PC-3 (cell line): ENCODE data around the gene FIZ1. TPM values are rescaled to one million over a fixed set of nuclear protein-coding genes. Genes with fewer than 3 reads are reported as not detected.

Experiments
- ATAC-seq: fragments of 200-7000 bp; cut with Tn5 transposase; 2 replicates; pipeline ENCODE4 v1.9.1; 2020; ENCODE audit warnings: mild to moderate bottlenecking, moderate library complexity
- BruUV-seq: library from RNA; stranded (reverse); fragments of 400-500 nt; replicated peaks from 2 replicates; lab custom pipeline; 2021; lab: Mats Ljungman, UMichigan
- CTCF ChIA-PET: fragments of 300-600 bp; sonication (Branson Sonifier 250); formaldehyde crosslinking; loops from one replicate; lab custom pipeline; 2022; ENCODE audit warnings: antibody characterized with exemption; lab: Charles Lee
- POLR2A ChIA-PET: fragments of 300-600 bp; sonication (Branson Sonifier 250); formaldehyde crosslinking; loops from one replicate; lab custom pipeline; 2022; ENCODE audit warnings: antibody characterized with exemption; ENCODE audit not compliant: unreplicated experiment; lab: Charles Lee
- DNase-seq: peaks from one replicate; pipeline ENCODE4 v3.0.0-alpha.2; 2015
- H2AFZ ChIP-seq: fragments of 300-600 bp; sonication (generic); 2 replicates; pipeline ENCODE4 v1.6.0; 2016; ENCODE audit warnings: antibody characterized with exemption, low read length
- H3F3A ChIP-seq: fragments of 300-600 bp; sonication (generic); one replicate; pipeline ENCODE4 v1.6.0; 2017; ENCODE audit warnings: antibody characterized with exemption, low read length, control low read depth, mild to moderate bottlenecking; ENCODE audit not compliant: unreplicated experiment
- H3K27ac ChIP-seq: fragments of 300-600 bp; sonication (generic); 2 replicates; pipeline ENCODE4 v1.5.1; 2016; ENCODE audit warnings: mild to moderate bottlenecking, low read length
- H3K27me3 ChIP-seq: fragments of 300-600 bp; sonication (generic); 2 replicates; pipeline ENCODE4 v1.6.1; 2016; ENCODE audit warnings: low read length, mixed read lengths
- H3K36me3 ChIP-seq: fragments of 300-600 bp; sonication (generic); 2 replicates; pipeline ENCODE4 v1.6.1; 2016; ENCODE audit warnings: low read depth, mixed run types, low read length, mixed read lengths
- H3K4me1 ChIP-seq: fragments of 300-600 bp; sonication (generic); 2 replicates; pipeline ENCODE4 v1.5.1; 2016; ENCODE audit warnings: low read length; ENCODE audit not compliant: insufficient read depth
- H3K4me2 ChIP-seq: fragments of 300-600 bp; sonication (generic); 2 replicates; pipeline ENCODE4 v1.6.0; 2016; ENCODE audit warnings: low read length
- H3K4me3 ChIP-seq: fragments of 300-600 bp; sonication (generic); 2 replicates; pipeline ENCODE4 v1.5.1; 2016; ENCODE audit warnings: mild to moderate bottlenecking, low read length, mixed read lengths
- H3K79me2 ChIP-seq: fragments of 300-600 bp; sonication (generic); 2 replicates; pipeline ENCODE4 v1.6.1; 2017; ENCODE audit warnings: low read length, mixed read lengths
- H3K9ac ChIP-seq: fragments of 300-600 bp; sonication (generic); 2 replicates; pipeline ENCODE4 v1.6.0; 2016; ENCODE audit warnings: mild to moderate bottlenecking, low read length
- H3K9me2 ChIP-seq: fragments of 300-600 bp; sonication (generic); replicated peaks from 2 replicates; pipeline ENCODE4 v1.6.1; 2016; ENCODE audit warnings: mixed run types, low read length, mixed read lengths
- H3K9me3 ChIP-seq: fragments of 300-600 bp; sonication (generic); 2 replicates; pipeline ENCODE4 v1.6.1; 2016; ENCODE audit warnings: low read length, mixed read lengths
- H4K20me1 ChIP-seq: fragments of 300-600 bp; sonication (generic); 2 replicates; pipeline ENCODE4 v1.6.1; 2016; ENCODE audit warnings: low read length, mixed read lengths
- EZH2 ChIP-seq: fragments of 300-600 bp; sonication (generic); IDR thresholded peaks from one replicate; pipeline ENCODE4 v1.6.1; 2017; ENCODE audit warnings: antibody characterized with exemption, mild to moderate bottlenecking, low read length; ENCODE audit not compliant: unreplicated experiment
- EZH2phosphoT487 ChIP-seq: fragments of 300-600 bp; sonication (generic); IDR thresholded peaks from 2 replicates; pipeline ENCODE4 v1.6.1; 2018; ENCODE audit warnings: mild to moderate bottlenecking, antibody characterized with exemption, low read length, borderline replicate concordance
- intact Hi-C: fragments of 100-400 bp; cut with micrococcal nuclease; formaldehyde crosslinking; loops from 2 replicates; pipeline ENCODE4 v1.9.0; 2023
- total RNA-seq: library from RNA; depleted of rRNA; stranded (reverse); fragments of >200 nt; gene quantifications from 2 replicates; pipeline ENCODE4 v1.2.3, GENCODE V29; 2014
- TF ChIP-seq, protein P1 (sequence below): fragments of 300-600 bp; sonication (generic); conservative IDR thresholded peaks from 2 replicates; pipeline ENCODE4 v1.5.1; 2017; ENCODE audit warnings: antibody characterized with exemption, low read depth, mild to moderate bottlenecking, low read length

The FIZ1 gene
- total RNA-seq, 1 experiment from 2014 or later = 11.7 TPM

DNA sequence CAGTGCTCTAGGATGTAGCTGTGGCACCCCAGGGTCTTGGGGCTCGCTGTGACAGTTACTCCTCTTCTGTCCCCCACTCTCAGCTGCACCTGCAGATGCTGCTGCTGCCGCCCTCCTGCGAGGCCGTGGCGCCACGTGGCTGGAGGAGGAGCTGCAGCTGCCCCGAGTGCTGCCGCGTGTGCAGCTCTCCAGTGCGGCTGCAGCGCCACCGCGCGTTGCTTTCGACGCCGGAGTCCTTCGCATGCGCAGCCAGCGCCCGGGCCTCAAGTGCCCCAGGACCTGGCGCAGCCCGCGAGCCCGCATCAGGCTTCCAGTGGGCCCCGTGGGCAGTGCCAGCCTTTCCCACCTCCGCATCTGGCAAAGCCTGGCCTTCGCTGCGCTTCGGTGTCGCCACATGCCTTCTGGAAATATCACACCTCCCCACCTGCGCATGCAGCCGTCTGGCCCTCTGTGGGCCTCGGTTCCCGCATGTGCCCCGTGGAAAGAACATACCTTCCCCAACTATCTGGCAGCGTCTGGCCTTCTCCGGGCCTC lies 40.8 kb upstream of the FIZ1 start:
- TF ChIP-seq, protein P1, sequence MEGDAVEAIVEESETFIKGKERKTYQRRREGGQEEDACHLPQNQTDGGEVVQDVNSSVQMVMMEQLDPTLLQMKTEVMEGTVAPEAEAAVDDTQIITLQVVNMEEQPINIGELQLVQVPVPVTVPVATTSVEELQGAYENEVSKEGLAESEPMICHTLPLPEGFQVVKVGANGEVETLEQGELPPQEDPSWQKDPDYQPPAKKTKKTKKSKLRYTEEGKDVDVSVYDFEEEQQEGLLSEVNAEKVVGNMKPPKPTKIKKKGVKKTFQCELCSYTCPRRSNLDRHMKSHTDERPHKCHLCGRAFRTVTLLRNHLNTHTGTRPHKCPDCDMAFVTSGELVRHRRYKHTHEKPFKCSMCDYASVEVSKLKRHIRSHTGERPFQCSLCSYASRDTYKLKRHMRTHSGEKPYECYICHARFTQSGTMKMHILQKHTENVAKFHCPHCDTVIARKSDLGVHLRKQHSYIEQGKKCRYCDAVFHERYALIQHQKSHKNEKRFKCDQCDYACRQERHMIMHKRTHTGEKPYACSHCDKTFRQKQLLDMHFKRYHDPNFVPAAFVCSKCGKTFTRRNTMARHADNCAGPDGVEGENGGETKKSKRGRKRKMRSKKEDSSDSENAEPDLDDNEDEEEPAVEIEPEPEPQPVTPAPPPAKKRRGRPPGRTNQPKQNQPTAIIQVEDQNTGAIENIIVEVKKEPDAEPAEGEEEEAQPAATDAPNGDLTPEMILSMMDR = peak; percentile 35; the same call in 1 of the 2 replicates
- TF ChIP-seq EZH2phosphoT487 = no peak
- ChIA-PET POLR2A (no interaction called here), CTCF (no interaction called here)
- intact Hi-C loops = loop anchor here (2.0 kb wide), 1 partner anchor 41 kb away; the partner anchor contains the start of gene FIZ1
- Histone ChIP-seq H2AFZ (peak overlapping the region; percentile 94), H3K4me1 (peaks cover 41% of the 10 kb centered on the region), H3K4me2 (peak overlapping the region; percentile 85), H3K9me3 (no peaks in the 10 kb centered on the region), H3K27ac (peak overlapping the region; percentile 62), H3K27me3 (no peaks in the 10 kb centered on the region), H3K36me3 (peaks cover 8% of the 10 kb centered on the region), H3K9me2 (no peaks in the 10 kb centered on the region), H3K4me3 (peak overlapping the region; percentile 96), H3F3A (peaks cover 4% of the 10 kb centered on the region), H3K79me2 (peaks cover 87% of the 10 kb centered on the region), H3K9ac (peak overlapping the region; percentile 95), H4K20me1 (no peaks in the 10 kb centered on the region)
- DNase-seq (no peak), ATAC-seq (no peak)
- TSS peak; percentile 46 for BruUV-seq

DNA sequence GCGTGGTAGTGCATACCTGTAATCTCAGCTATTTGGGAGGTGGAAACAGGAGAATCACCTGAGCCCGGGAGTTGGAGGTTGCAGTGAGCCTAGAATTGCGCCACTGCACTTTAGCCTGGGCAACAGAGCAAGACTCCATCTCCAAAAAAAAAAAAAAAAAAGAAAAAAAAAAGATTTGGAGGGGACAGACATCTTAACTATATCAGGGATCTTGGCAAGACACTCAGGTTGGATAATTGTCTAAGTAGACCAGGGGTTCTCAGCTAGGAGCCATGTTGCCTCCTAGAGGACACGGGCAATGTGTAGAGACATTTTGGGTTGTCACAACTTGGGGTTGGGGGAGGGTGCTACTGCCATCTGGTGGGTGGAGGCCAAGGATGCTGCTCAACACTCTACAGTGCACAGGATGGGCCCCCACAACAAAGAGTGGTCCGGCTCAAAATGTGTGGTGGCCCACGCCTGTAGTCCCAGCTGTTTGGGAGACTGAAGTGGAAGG lies 39.6 kb upstream of the FIZ1 start:
- H3K4me3 ChIP-seq = no peak overlapping the region
- H3K27ac ChIP-seq = no peak overlapping the region
- H3K27me3 ChIP-seq = no peaks in the 10 kb centered on the region
- no peak overlapping the region for H3K9ac ChIP-seq
- peaks cover 4% of the 10 kb centered on the region for H3F3A ChIP-seq
- intact Hi-C loops = no loop called here
- ATAC-seq = no peak
- H3K9me2 ChIP-seq = no peaks in the 10 kb centered on the region
- TF ChIP-seq EZH2phosphoT487 = no peak
- TF ChIP-seq, protein P1 = peak; percentile 81
- BruUV-seq = no TSS peak
- H3K79me2 ChIP-seq = peaks cover 78% of the 10 kb centered on the region
- H3K4me2 ChIP-seq = no peak overlapping the region
- H3K36me3 ChIP-seq = no peaks in the 10 kb centered on the region
- no peaks in the 10 kb centered on the region for H4K20me1 ChIP-seq
- peak; percentile 64 for DNase-seq
- peaks cover 32% of the 10 kb centered on the region for H3K4me1 ChIP-seq
- H2AFZ ChIP-seq = no peak overlapping the region
- CTCF ChIA-PET = interaction anchor here (0.6 to 1.2 kb wide), 2 partner anchors 16 to 123 kb away, joined by 3 to 5 read pairs; no protein-coding TSS in a partner anchor
- POLR2A ChIA-PET = no interaction called here
- H3K9me3 ChIP-seq = no peaks in the 10 kb centered on the region

DNA sequence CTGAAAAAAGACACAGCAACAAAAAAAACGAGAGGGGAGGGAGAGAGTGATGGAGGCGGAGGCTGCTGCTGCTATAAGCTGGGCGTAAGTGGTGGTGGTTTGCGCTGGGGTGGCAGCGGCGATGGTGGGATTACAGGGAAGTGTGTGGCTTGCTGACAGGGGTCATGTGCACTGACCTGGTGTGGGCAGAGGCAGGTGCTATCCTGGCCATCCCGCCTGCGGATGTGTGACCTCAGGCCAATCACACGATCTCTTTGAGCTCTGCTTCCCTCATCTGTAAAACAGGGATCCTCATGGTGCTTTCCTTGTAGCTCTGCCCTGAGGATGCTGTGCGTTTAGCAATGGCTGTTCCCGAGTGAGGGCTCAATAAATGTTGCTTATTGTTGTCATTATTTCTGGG lies 38.2 kb upstream of the FIZ1 start:
- Histone ChIP-seq H2AFZ (no peak overlapping the region), H3K9me2 (no peaks in the 10 kb centered on the region), H3K27me3 (no peaks in the 10 kb centered on the region), H3K4me2 (no peak overlapping the region), H3F3A (peaks cover 4% of the 10 kb centered on the region), H3K4me3 (no peak overlapping the region), H3K27ac (no peak overlapping the region), H3K9ac (no peak overlapping the region), H3K36me3 (no peaks in the 10 kb centered on the region), H3K79me2 (peaks cover 65% of the 10 kb centered on the region), H3K4me1 (peaks cover 24% of the 10 kb centered on the region), H3K9me3 (no peaks in the 10 kb centered on the region), H4K20me1 (no peaks in the 10 kb centered on the region)
- no TSS peak for BruUV-seq
- ChIA-PET CTCF (no interaction called here), POLR2A (no interaction called here)
- no peak for ATAC-seq
- intact Hi-C loops = no loop called here
- TF ChIP-seq EZH2 = no peak
- TF ChIP-seq, protein P1 = no peak
- TF ChIP-seq EZH2phosphoT487 = no peak
- no peak for DNase-seq
